Hematopoietic multipotent progenitor cell treated with erythropoietin and hydrocortisone succinate and interleukin-3 and kit ligand, for 15 days (in vitro differentiated cells): ENCODE data around the gene CEP162.
"Not testable (repeated sequence)": the region's sequence is repeated elsewhere in the genome, so short reads cannot be mapped to it uniquely, and the experiment has no call there.

ENCODE experiments used
- DNase-seq: peaks from one replicate; pipeline ENCODE4 v3.0.0-alpha.2; 2015; ENCODE audit warnings: low spot score

Gene CEP162

DNA sequence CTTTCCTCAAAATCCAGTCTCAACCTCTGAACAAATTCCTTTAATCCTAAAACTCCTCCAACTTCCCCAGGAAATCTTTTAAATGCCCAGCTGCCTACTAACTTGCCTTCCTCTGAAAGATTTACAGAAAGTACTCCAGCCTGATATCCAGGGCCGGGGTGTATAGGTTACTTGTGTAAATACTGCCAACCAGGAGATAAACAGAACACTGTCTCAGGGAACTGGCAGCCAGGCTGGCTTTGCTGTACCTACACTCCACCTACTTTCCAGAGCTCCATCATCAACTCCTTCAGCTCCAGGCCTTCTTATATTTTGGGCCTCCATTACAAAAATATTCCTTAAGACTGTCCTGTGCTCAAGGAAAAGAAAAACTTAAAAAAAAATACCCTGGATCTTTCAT, 85.9 kb downstream of the CEP162 start:
- no peak for DNase-seq

GRCh38 chr6:84139311-84139710, 88.1 kb downstream of the CEP162 start:
- DNase-seq = no peak

- DNase-seq = no peak
Observed at GRCh38 chr6:84137989-84138575, 89.4 kb downstream of the CEP162 start.

DNA sequence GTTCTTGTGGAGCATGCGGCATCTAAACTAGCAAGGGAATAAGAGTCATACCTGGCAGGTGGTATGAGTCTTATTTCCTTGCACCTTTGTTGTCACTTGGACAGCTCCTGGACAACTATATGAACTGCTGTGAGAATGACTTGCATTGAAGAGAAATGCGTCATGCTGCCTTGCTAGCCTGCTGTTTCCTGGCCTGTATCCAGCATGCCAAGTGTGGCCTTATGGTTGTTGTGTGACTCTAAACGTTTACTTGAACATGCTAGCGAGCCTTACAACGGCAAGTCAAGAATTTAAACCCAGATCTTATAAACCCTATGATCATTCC, 90.4 kb downstream of the CEP162 start:
- no peak for DNase-seq

- DNase-seq = no peak
Observed at GRCh38 chr6:84136364-84137050, 90.9 kb downstream of the CEP162 start.

- DNase-seq = no peak
Observed at GRCh38 chr6:84135291-84135690, 92.2 kb downstream of the CEP162 start.

DNA sequence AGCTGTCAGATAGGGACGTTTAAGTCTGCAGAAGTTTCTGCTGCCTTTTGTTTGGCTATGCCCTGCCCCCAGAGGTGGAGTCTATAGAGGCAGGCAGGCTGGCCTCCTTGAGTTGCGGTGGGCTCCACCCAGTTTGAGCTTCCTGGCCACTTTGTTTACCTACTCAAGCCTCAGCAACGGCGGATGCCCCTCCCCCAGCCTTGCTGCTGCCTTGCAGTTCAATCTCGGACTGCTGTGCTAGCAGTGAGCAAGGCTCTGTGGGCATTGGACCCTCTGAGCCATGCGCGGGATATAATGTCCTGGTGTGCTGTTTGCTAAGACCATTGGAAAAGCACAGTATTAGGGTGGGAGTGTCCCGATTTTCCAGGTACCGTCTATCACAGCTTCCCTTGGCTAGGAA, 94.1 kb downstream of the CEP162 start:
- DNase-seq = not testable (repeated sequence)

DNA sequence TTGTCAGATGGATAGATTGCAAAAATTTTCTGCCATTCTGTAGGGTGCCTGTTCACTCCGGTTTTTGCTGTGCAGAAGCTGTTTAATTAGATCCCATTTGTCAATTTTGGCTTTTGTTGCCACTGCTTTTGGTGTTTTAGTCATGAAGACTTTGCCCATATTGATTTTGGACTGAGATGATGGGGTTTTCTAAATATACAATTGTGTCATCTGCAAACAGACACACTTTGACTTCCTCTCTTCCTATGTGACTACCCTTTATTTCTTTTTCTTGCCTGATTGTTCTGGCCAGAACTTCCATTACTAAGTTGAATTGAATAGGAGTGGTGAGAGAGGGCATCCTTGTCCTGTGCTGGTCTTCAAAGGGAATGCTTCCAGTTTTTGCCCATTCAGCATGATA, 97.9 kb downstream of the CEP162 start:
- not testable (repeated sequence) for DNase-seq

- DNase-seq = no peak
Observed at GRCh38 chr6:84123186-84123585, 104.3 kb downstream of the CEP162 start.

DNA sequence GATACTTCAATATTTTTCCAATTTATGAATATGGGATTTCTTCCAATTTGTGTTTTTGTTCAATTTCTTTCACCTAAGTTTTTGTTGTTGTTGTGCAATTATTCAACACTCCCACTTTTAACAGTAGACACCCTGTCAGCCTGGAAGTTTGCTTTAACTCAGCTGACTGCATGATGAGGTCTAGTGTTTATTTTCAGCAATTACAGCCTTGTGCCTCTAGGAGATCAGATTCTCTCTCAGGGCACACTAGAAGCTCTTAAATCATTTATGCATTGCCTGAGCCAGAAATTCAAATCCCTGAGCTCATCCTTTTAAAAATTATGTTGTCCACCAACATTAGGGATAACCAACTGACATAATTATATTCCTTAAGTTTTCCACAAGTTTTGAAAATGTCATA, 108.2 kb downstream of the CEP162 start:
- DNase-seq = no peak

DNA sequence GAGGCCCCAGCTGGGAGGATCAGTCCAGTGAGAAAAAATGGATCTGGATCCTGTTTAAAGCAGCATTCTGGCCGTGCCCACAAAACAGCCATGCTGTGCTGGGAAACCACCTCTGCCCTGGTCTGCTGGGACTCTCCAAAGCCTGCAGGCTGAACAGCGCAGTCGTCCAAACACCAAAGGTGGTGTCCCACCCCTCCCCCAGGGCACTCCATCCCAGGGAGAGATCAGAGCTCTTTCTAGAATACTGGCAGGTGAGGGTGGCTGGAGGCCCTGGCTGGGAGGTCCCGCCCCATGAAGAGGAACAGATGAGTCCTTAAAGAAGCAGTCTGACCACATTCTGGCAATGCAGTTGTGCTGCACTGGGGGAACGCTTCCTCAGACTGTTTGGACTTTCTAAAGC, 109.3 kb downstream of the CEP162 start:
- DNase-seq = no peak

DNA sequence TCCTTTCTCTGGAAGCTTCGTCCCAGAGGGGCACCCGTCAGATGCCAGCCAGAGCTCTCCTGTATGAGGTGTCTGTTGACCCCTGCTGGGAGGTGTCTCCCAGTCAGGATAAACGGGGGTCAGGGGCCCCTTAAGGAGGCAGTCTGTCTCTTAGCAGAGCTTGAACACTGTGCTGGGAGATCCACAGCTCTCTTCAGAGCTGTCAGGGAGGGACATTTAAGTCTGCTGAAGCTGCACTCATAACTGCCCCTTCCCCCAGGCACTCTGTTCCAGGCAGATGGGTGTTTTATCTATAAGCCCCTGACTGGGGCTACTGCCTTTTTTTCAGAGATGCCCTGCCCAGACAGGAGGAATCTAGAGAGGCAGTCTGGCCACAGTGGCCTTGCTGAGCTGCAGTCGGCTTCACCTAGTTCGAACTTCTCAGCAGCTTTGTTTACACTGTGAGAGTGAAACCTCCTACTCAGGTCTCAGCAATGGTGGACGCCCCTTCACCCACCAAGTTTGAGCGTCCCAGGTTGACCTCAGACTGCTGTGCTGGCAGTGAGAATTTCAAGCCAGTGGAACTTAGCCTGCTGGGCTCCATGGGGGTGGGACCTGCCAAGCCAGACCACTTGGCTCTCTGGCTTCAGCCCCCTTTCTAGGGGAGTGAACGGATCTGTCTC, 112.4 kb downstream of the CEP162 start:
- not testable (repeated sequence) for DNase-seq

- not testable (repeated sequence) for DNase-seq
Observed at GRCh38 chr6:84111351-84111750, 116.1 kb downstream of the CEP162 start.

GRCh38 chr6:84107495-84107894, 119.9 kb downstream of the CEP162 start:
- no peak for DNase-seq

DNA sequence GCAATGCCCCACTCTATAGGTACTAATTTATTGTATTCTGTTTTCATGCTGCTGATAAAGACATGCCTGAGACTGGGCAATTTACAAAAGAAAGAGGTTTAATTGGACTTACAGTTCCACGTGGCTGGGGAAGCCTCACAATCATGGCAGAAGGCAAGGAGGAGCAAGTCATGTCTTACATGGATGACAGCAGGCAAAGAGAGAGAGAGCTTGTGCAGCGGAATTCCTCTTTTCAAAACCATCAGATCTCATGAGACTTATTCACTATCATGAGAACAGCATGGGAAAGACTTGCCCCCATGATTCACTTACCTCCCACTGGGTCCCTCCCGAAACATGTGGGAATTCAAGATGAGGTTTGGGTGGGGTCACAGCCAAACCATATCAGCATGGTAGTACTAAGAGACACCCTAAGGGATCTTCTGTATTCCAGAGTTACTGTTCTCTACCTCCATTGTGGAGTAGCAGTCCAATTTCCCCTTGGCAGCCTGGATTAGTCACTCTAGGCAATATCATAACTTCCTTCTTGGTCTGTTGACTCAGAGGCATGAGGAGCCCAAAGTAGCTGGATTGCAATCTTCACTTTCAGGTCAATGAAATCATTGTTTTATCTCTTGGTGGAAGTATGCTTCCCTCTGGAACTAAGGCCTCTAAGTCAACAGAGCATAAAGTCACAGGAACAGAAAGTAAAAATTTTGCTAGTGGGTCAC, 122.1 kb downstream of the CEP162 start:
- not testable (repeated sequence) for DNase-seq

GRCh38 chr6:84103029-84103428, 124.4 kb downstream of the CEP162 start:
- DNase-seq = no peak

DNA sequence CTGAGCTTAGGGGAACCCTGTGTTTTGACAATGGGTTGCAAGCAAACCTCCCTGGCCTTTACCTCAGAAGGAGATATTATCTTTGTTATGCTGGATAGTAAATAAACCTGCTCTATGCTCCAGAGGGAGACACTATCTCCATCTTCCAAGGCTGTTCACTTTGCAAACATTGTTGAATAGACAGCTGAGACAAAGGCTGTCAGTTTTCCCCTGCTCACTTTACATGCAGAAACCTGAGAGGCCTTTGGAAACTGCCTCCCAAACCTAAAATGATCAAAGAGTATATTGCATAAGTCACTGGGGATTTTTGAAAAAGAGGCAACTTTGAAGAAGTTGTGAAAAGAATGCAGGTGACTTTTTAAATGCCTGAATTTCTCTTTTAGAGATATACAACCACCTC, 132.3 kb downstream of the CEP162 start:
- no peak for DNase-seq

- DNase-seq = no peak
Observed at GRCh38 chr6:84093441-84094435, 133.7 kb downstream of the CEP162 start.

DNA sequence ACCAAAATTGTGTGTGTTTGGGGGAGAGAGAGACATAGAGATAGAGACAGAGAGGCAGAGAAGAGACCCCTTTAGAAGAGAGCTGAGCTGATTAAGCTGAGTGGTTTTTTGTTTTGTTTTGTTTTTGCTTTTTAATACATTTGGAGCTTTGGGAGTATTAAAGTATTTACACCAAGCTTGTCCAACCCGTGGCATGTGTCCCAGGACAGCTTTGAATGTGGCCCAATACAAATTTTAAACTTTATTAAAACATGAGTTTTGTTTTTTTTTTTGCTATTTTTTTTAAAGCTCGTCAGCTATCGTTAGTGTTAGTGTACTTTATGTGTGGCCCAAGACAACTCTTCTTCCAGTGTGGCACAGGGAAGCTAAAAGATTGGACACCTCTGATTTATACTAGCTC, 137.9 kb downstream of the CEP162 start:
- DNase-seq = no peak

DNA sequence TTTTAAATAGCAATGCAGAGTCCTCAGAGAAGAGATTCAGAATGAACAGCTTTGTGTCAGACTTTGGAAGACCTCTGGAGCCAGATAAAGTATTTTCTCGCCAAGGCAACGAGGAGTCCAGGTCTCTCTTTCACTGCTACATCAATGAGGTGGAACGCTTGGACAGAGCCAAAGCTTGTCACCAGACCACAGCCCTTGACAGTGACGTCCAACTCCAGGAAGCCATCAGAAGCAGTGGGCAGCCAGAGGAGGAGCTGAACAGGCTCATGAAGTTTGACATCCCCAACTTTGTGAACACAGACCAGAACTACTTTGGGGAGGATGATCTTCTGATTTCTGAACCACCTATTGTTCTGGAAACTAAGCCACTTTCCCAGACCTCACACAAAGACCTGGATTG, 138.4 kb downstream of the CEP162 start:
- no peak for DNase-seq

DNA sequence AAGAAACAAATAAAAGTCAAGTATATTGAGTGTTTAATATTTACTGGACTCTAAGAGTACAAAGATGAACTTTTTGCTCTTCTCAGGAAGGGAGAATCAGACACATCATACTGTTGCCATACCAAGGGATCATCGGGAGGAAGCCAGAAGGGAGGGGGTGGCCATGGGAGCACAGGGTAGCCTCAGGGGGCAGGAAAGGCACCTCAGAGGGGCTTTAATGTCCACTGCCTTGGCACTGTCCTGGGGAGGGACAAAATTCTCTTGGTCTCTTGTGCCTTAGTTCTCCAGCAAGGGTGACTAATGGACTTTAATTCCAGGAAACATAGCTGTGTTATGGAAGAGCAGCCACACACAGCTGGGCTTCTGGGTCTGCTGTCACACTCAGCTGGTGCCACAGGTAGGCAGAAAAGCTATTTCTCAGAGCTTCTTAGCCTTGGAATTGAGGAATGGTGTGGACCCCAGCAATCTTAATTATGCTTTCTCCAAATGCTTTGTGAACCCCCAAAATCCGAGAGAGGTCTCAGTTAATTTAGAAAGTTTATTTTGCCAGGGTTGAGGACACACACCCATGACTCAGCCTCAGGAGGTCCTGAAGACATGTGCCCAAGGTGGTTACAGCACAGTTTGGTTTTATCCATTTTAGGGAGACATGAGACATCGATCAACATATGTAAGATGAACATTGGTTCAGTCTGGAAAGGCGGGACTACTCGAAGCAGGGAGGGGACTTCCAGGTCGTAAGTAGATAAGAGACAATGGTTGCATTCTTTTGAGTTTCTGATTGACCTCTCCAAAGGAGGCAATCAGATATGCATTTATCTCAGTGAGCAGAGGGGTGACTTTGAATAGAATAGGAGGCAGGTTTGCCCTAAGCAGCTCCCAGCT, 140.7 kb downstream of the CEP162 start:
- DNase-seq = no peak
